Endothelial cell of umbilical vein (primary cell): Measurements from ENCODE around the gene TM4SF5. TPM values are rescaled to one million over a fixed set of nuclear protein-coding genes. Genes with fewer than 3 reads are reported as not detected.

Experiments
- BruUV-seq: library from RNA; stranded (reverse); fragments of 400-500 nt; replicated peaks from 2 replicates; lab custom pipeline; 2021; lab: Mats Ljungman, UMichigan
- CTCF ChIA-PET: fragments of 300-600, 350-600 bp; sonication (Branson Sonifier 250); formaldehyde crosslinking; loops from one replicate; lab custom pipeline; 2021; ENCODE audit warnings: antibody characterized with exemption, inconsistent platforms; lab: Charles Lee
- POLR2A ChIA-PET: fragments of 300-600, 350-600 bp; sonication (Branson Sonifier 250); formaldehyde crosslinking; loops from one replicate; lab custom pipeline; 2021; ENCODE audit warnings: antibody characterized with exemption, inconsistent platforms; lab: Charles Lee
- DNase-seq: peaks from one replicate; pipeline ENCODE4 v3.0.0-alpha.2; 2011; ENCODE audit warnings: low read depth, low spot score
- FAIRE-seq: peaks from 2 replicates; lab custom pipeline; 2011; peaks lifted over from hg19 to GRCh38; lab: Jason Lieb, UNC
- H2AFZ ChIP-seq: 2 replicates; pipeline ENCODE4 v1.6.0; 2012; ENCODE audit warnings: low read depth, low read length, control low read depth, inconsistent platforms
- H3K27ac ChIP-seq: 2 replicates; pipeline ENCODE4 v1.5.1; 2011; ENCODE audit warnings: low read depth, mild to moderate bottlenecking, control low read depth, low read length, moderate library complexity; ENCODE audit not compliant: insufficient read depth
- H3K27me3 ChIP-seq, 2 experiments: 2 replicates each; pipeline versions ENCODE4 v1.6.0 to v1.6.1; 2011; ENCODE audit warnings: low read length in 2 of 2, mixed read lengths in 1 of 2; ENCODE audit not compliant: control insufficient read depth in 2 of 2, insufficient read depth in 2 of 2
- H3K36me3 ChIP-seq, 2 experiments: 2 replicates in 1 of 2; 3 replicates in 1 of 2; pipeline ENCODE4 v1.5.1; 2011; ENCODE audit warnings: low read length in 2 of 2, mild to moderate bottlenecking in 1 of 2, moderate library complexity in 1 of 2; ENCODE audit not compliant: control insufficient read depth in 2 of 2, insufficient read depth in 2 of 2; ENCODE audit errors: extremely low read depth in 1 of 2
- H3K4me1 ChIP-seq: 3 replicates; pipeline ENCODE4 v1.5.1; 2011; ENCODE audit warnings: mild to moderate bottlenecking, low read length; ENCODE audit not compliant: control insufficient read depth, insufficient read depth; ENCODE audit errors: extremely low read depth
- H3K4me2 ChIP-seq: 2 replicates; pipeline ENCODE4 v1.6.1; 2011; ENCODE audit warnings: low read length, control low read depth, mixed read lengths; ENCODE audit not compliant: insufficient read depth
- H3K4me3 ChIP-seq, 3 experiments: fragments of 200-600 bp in 1 of 3; sonication (generic), shearing (Covaris generic) in 1 of 3; replicated peaks in 1 of 3; 2 replicates each; pipeline ENCODE4 v1.5.1; 2011 to 2016; ENCODE audit warnings: control low read depth in 3 of 3, low read length in 3 of 3, mild to moderate bottlenecking in 2 of 3, inconsistent platforms in 1 of 3, low read depth in 1 of 3, moderate library complexity in 1 of 3; ENCODE audit not compliant: insufficient read depth in 1 of 3
- H3K79me2 ChIP-seq: 2 replicates; pipeline ENCODE4 v1.6.0; 2012; ENCODE audit warnings: low read length, inconsistent platforms; ENCODE audit not compliant: control insufficient read depth, insufficient read depth
- H3K9ac ChIP-seq: replicated peaks from 2 replicates; pipeline ENCODE3; 2011; ENCODE audit warnings: low read length, control low read depth; ENCODE audit not compliant: insufficient read depth; ENCODE audit errors: extremely low read depth
- H3K9me1 ChIP-seq: replicated peaks from 3 replicates; pipeline ENCODE4 v1.6.0; 2011; ENCODE audit warnings: mild to moderate bottlenecking, low read length; ENCODE audit not compliant: control insufficient read depth, insufficient read depth; ENCODE audit errors: extremely low read depth
- H3K9me3 ChIP-seq: replicated peaks from 2 replicates; pipeline ENCODE4 v1.5.1; 2012; ENCODE audit warnings: low read length, inconsistent platforms; ENCODE audit not compliant: control insufficient read depth, insufficient read depth
- H4K20me1 ChIP-seq: replicated peaks from 2 replicates; pipeline ENCODE3; 2011; ENCODE audit warnings: mild to moderate bottlenecking, low read length; ENCODE audit not compliant: control insufficient read depth, insufficient read depth; ENCODE audit errors: extremely low read depth
- CTCF ChIP-seq, 2 donors: IDR thresholded peaks; 1 replicate in 1 of 2; 2 replicates in 1 of 2; pipeline ENCODE4 v1.5.1; 2011; ENCODE audit warnings: low read length in 2 of 2, mild to moderate bottlenecking in 2 of 2, moderate library complexity in 2 of 2, control low read depth in 1 of 2, inconsistent platforms in 1 of 2, low read depth in 1 of 2; ENCODE audit not compliant: insufficient read depth in 1 of 2; ENCODE audit errors: extremely low read depth in 1 of 2
- EZH2 ChIP-seq: IDR thresholded peaks from 2 replicates; pipeline ENCODE4 v1.6.1; 2012; ENCODE audit warnings: borderline replicate concordance, low read depth, mild to moderate bottlenecking, moderate library complexity, low read length, inconsistent platforms; ENCODE audit not compliant: severe bottlenecking
- FOS ChIP-seq: IDR thresholded peaks from 2 replicates; pipeline ENCODE4 v1.6.1; 2011; ENCODE audit warnings: mild to moderate bottlenecking, low read length, moderate library complexity, borderline replicate concordance; ENCODE audit not compliant: insufficient read depth
- GATA2 ChIP-seq: IDR thresholded peaks from 2 replicates; pipeline ENCODE4 v1.7.0; 2011; ENCODE audit warnings: low read depth, mild to moderate bottlenecking, moderate library complexity, mixed read lengths, low read length; ENCODE audit not compliant: insufficient read length, insufficient read depth
- JUN ChIP-seq: IDR thresholded peaks from 2 replicates; pipeline ENCODE4 v1.6.1; 2011; ENCODE audit warnings: borderline replicate concordance, low read depth; ENCODE audit not compliant: insufficient read length, insufficient read depth
- MAX ChIP-seq: IDR thresholded peaks from 2 replicates; pipeline ENCODE4 v1.6.1; 2011; ENCODE audit not compliant: insufficient read depth, insufficient read length
- MYC ChIP-seq: IDR thresholded peaks from one replicate; pipeline ENCODE4 v1.6.1; 2011; ENCODE audit warnings: mild to moderate bottlenecking, low read depth, low read length
- POLR2A ChIP-seq: IDR thresholded peaks from 2 replicates; pipeline ENCODE4 v1.6.1; 2012; ENCODE audit warnings: low read depth, mild to moderate bottlenecking, control low read depth, low read length
- POLR2AphosphoS5 ChIP-seq: IDR thresholded peaks from 2 replicates; pipeline ENCODE4 v1.6.1; 2012; ENCODE audit warnings: low read depth, mild to moderate bottlenecking, control low read depth, low read length, moderate library complexity; ENCODE audit not compliant: insufficient read depth
- dilution Hi-C: fragments of 300-500 bp; cut with MboI; formaldehyde crosslinking; loops from one replicate; pipeline ENCODE4 v1.15.0; 2019; ENCODE audit warnings: low sequenced_read_pairs; ENCODE audit not compliant: extremely low pct_ligation_motif_present
- intact Hi-C: fragments of 100-400 bp; cut with micrococcal nuclease; formaldehyde crosslinking; loops from one replicate; pipeline ENCODE4 v1.10.0; 2022
- polyA plus RNA-seq, 4 experiments: library from polyadenylated mRNA; depleted of rRNA in 3 of 4; stranded (reverse) in 3 of 4; unstranded in 1 of 4; fragments of >200 nt; gene quantifications; 2 replicates each; pipeline versions ENCODE4 v1.2.1 to v1.2.3, GENCODE V29; 2011 to 2012; ENCODE audit warnings: missing spikeins in 1 of 4
- total RNA-seq: library from RNA; stranded (reverse); gene quantifications from 2 replicates; pipeline ENCODE4 v1.2.3, GENCODE V29; 2021

TM4SF5 gene
- total and polyA plus RNA-seq, 2 donors (not counting 3 experiments of a cell fraction or from before 2014, with no cell fraction given), result not detected

GRCh38 chr17:4822835-4823234 lies 51.1 kb downstream of the TM4SF5 start:
- TF ChIP-seq GATA2 (no peak), JUN (no peak), POLR2A (no peak), POLR2AphosphoS5 (no peak), MAX (no peak), EZH2 (no peak), FOS (no peak), MYC (no peak), CTCF (IDR thresholded peaks at IDR 0.05; ENCODE audit: extremely low read depth in 1 of 2, insufficient read depth in 1 of 2, low read depth in 1 of 2, low read length in 2 of 2) (no peak)
- no TSS peak for BruUV-seq
- H3K4me1 ChIP-seq, result no peaks in the 10 kb centered on the region
- CTCF ChIA-PET, result interaction anchor here (1.4 kb wide), 1 partner anchor 58 kb away, joined by 5 read pairs; no protein-coding TSS in a partner anchor
- DNase-seq, result no peak
- no peak overlapping the region for H3K27ac ChIP-seq
- no peaks in the 10 kb centered on the region for H4K20me1 ChIP-seq
- FAIRE-seq, result no peak
- H3K36me3 ChIP-seq, result peaks cover 0 to 9% of the 10 kb centered on the region in 2 experiments
- no peaks in the 10 kb centered on the region for H3K9me3 ChIP-seq
- no peaks in the 10 kb centered on the region for H3K79me2 ChIP-seq
- dilution Hi-C loops (no loop called here), intact Hi-C loops (no loop called here)
- H2AFZ ChIP-seq, result no peak overlapping the region
- no peaks in the 10 kb centered on the region for H3K9me1 ChIP-seq
- H3K9ac ChIP-seq, result no peak overlapping the region
- H3K4me3 ChIP-seq, result no peak overlapping the region
- POLR2A ChIA-PET, result no interaction called here
- H3K27me3 ChIP-seq, result no peaks in the 10 kb centered on the region
- H3K4me2 ChIP-seq, result no peak overlapping the region
